Measurements from ENCODE around the gene S100B. TPM values are rescaled to one million over a fixed set of nuclear protein-coding genes. Genes with fewer than 3 reads are reported as not detected.

Gene S100B
- total and polyA plus RNA-seq, 4 donors = 3.2 to 6.0 (median 5.4) TPM

DNA sequence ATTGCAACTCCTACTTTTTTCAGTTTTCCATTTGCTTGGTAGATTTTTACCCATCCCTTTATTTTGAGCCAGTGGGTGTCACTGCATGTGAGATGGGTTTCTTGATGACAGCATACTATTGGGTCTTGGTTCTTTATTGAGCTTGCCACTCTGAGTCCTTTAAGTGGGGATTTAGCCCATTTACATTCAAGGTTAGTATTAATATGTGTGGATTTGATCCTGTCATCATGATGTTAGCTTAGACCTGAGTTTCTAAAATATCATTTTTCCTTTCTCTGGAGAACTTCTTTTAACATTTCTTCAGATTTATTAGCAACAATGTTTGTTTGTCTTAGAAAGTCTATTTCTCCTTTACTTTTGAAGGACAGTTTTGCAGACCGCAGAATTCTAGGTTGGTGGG lies 11.8 kb upstream of the S100B start:
- no peaks in the 10 kb centered on the region for H3K27me3 ChIP-seq (ENCODE audit: control insufficient read depth in 3 of 3, insufficient read depth in 3 of 3, low read length in 2 of 3)
- TF ChIP-seq, protein P1, sequence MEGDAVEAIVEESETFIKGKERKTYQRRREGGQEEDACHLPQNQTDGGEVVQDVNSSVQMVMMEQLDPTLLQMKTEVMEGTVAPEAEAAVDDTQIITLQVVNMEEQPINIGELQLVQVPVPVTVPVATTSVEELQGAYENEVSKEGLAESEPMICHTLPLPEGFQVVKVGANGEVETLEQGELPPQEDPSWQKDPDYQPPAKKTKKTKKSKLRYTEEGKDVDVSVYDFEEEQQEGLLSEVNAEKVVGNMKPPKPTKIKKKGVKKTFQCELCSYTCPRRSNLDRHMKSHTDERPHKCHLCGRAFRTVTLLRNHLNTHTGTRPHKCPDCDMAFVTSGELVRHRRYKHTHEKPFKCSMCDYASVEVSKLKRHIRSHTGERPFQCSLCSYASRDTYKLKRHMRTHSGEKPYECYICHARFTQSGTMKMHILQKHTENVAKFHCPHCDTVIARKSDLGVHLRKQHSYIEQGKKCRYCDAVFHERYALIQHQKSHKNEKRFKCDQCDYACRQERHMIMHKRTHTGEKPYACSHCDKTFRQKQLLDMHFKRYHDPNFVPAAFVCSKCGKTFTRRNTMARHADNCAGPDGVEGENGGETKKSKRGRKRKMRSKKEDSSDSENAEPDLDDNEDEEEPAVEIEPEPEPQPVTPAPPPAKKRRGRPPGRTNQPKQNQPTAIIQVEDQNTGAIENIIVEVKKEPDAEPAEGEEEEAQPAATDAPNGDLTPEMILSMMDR (IDR thresholded peaks at IDR 0.05; ENCODE audit: control extremely low read depth, extremely low read depth) = no peak
- DNase-seq = no peak
- no peak for ATAC-seq (ENCODE audit: insufficient read depth, low FRiP score)
- no peaks in the 10 kb centered on the region for H3K9me3 ChIP-seq (ENCODE audit: control insufficient read depth in 4 of 4, insufficient read depth in 3 of 4, low read length in 3 of 4)
- no peaks in the 10 kb centered on the region for H3K36me3 ChIP-seq (ENCODE audit: control insufficient read depth in 4 of 4, insufficient read depth in 4 of 4, low read length in 4 of 4)
- H3K4me1 ChIP-seq (ENCODE audit: control insufficient read depth in 5 of 5, insufficient read depth in 5 of 5, low read length in 5 of 5) = peaks cover 0 to 4% (median 0%) of the 10 kb centered on the region in 5 donors
- H3K27ac ChIP-seq (ENCODE audit: low read depth in 1 of 2, low read length in 1 of 2) = no peak overlapping the region
- no peak overlapping the region for H3K9ac ChIP-seq (ENCODE audit: insufficient read depth in 1 of 2, low read length in 2 of 2)
- WGBS, 2 donors = 94 to 100% methylated on average over 1 of the region's 1 CpG
- no peak overlapping the region for H3K4me3 ChIP-seq

DNA sequence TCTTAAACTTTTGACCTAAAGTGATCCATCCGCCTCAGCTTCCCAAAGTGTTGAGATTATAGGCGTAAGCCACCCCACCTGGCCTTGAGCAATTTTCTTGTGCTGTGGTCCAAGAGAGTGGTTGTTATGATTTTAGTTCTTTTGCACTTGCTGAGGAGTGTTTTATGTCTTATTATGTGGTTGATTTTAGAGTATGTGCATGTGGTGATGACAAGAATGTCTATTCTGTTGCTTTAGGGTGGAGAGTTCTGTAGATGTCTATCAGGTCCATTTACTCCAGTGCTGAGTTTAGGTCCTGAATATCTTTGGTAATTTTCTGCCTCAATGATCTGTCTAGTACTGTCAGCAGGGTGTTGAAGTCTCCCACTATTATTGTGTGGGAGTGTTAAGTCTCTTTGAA lies 11.2 kb upstream of the S100B start:
- H3K27ac ChIP-seq (ENCODE audit: low read depth in 1 of 2, low read length in 1 of 2) = no peak overlapping the region
- 97 to 98% methylated on average over 2 of the region's 2 CpGs for WGBS, 2 donors
- H3K9me3 ChIP-seq (ENCODE audit: control insufficient read depth in 4 of 4, insufficient read depth in 3 of 4, low read length in 3 of 4) = no peaks in the 10 kb centered on the region
- TF ChIP-seq, protein P1 (IDR thresholded peaks at IDR 0.05; ENCODE audit: control extremely low read depth, extremely low read depth) = no peak
- ATAC-seq (ENCODE audit: insufficient read depth, low FRiP score) (no peak), DNase-seq (no peak)
- no peak overlapping the region for H3K4me3 ChIP-seq
- H3K27me3 ChIP-seq (ENCODE audit: control insufficient read depth in 3 of 3, insufficient read depth in 3 of 3, low read length in 2 of 3) = no peaks in the 10 kb centered on the region
- H3K36me3 ChIP-seq (ENCODE audit: control insufficient read depth in 4 of 4, insufficient read depth in 4 of 4, low read length in 4 of 4) = no peaks in the 10 kb centered on the region
- peaks cover 0 to 4% (median 0%) of the 10 kb centered on the region in 5 donors for H3K4me1 ChIP-seq (ENCODE audit: control insufficient read depth in 5 of 5, insufficient read depth in 5 of 5, low read length in 5 of 5)
- H3K9ac ChIP-seq (ENCODE audit: insufficient read depth in 1 of 2, low read length in 2 of 2) = no peak overlapping the region

DNA sequence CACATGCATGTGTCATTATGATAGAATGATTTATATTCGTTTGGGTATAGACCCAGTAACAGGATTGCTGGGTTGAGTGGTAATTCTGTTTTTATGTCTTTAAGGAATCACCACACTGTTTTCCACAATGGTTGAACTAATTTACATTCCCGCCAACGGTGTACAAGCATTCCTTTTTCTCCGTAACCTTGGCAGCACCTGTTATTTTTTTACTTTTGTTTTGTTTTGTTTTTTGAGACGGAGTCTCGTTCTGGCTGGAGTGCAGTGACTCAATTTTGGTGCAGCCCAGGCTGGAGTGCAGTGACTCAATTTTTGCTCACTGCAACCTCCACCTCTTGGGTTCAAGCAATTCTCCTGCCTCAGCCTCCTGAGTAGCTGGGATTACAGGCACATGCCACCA lies 8.5 kb upstream of the S100B start:
- Histone ChIP-seq H3K27ac (ENCODE audit: low read depth in 1 of 2, low read length in 1 of 2) (no peak overlapping the region), H3K9ac (ENCODE audit: insufficient read depth in 1 of 2, low read length in 2 of 2) (no peak overlapping the region), H3K9me3 (ENCODE audit: control insufficient read depth in 4 of 4, insufficient read depth in 3 of 4, low read length in 3 of 4) (peaks cover 0 to 8% (median 1%) of the 10 kb centered on the region in 4 donors), H3K4me1 (ENCODE audit: control insufficient read depth in 5 of 5, insufficient read depth in 5 of 5, low read length in 5 of 5) (peaks cover 0 to 4% (median 0%) of the 10 kb centered on the region in 5 donors), H3K27me3 (ENCODE audit: control insufficient read depth in 3 of 3, insufficient read depth in 3 of 3, low read length in 2 of 3) (no peaks in the 10 kb centered on the region), H3K36me3 (ENCODE audit: control insufficient read depth in 4 of 4, insufficient read depth in 4 of 4, low read length in 4 of 4) (no peaks in the 10 kb centered on the region), H3K4me3 (no peak overlapping the region)
- no peak for DNase-seq
- 87 to 92% methylated on average over 6 of the region's 6 CpGs for WGBS, 2 donors
- no peak for ATAC-seq (ENCODE audit: insufficient read depth, low FRiP score)
- TF ChIP-seq, protein P1 (IDR thresholded peaks at IDR 0.05; ENCODE audit: control extremely low read depth, extremely low read depth) = no peak
